Uterus (tissue), 4 donors: ENCODE data around the gene TLR1. TPM values are rescaled to one million over a fixed set of nuclear protein-coding genes. Genes with fewer than 3 reads are reported as not detected.
A peak's percentile ranks its signal among the peaks of the same experiment; 100 is the strongest.
"Not testable (repeated sequence)": the region's sequence is repeated elsewhere in the genome, so short reads cannot be mapped to it uniquely, and the experiment has no call there.

Experiments
- DNase-seq, 2 donors: peaks; one replicate each; pipeline ENCODE4 v3.0.0-alpha.2; 2019 to 2020
- H3K27ac ChIP-seq, 2 donors: fragments of 200-600 bp; sonication (generic); 1 replicate in 1 of 2; 2 replicates in 1 of 2; pipeline ENCODE4 v1.5.1; 2016 to 2018
- H3K27me3 ChIP-seq, 2 donors: fragments of 200-600 bp; sonication (generic); one replicate each; pipeline ENCODE4 v1.5.1; 2018 to 2019; ENCODE audit warnings: control low read depth in 1 of 2
- H3K36me3 ChIP-seq, 2 donors: fragments of 200-600 bp; sonication (generic); one replicate each; pipeline ENCODE4 v1.5.1; 2019; ENCODE audit warnings: control low read depth in 1 of 2
- H3K4me1 ChIP-seq, 2 donors: fragments of 200-600 bp; sonication (generic); one replicate each; pipeline ENCODE4 v1.5.1; 2018 to 2019; ENCODE audit warnings: control low read depth in 1 of 2
- H3K4me3 ChIP-seq, 2 donors: fragments of 200-600 bp; sonication (generic); 1 replicate in 1 of 2; 2 replicates in 1 of 2; pipeline ENCODE4 v1.5.1; 2018 to 2019; ENCODE audit warnings: mild to moderate bottlenecking in 1 of 2
- H3K9me3 ChIP-seq, 2 donors: fragments of 200-600 bp; sonication (generic); one replicate each; pipeline ENCODE4 v1.5.1; 2019; ENCODE audit warnings: control low read depth in 1 of 2
- POLR2A ChIP-seq, 2 donors: fragments of 450-650 bp; IDR thresholded peaks; one replicate each; pipeline ENCODE4 v1.6.1; 2016; ENCODE audit warnings: antibody characterized with exemption in 2 of 2, mild to moderate bottlenecking in 1 of 2, moderate library complexity in 1 of 2
- intact Hi-C: fragments of 100-400 bp; cut with DNase I; formaldehyde crosslinking; loops from one replicate; pipeline ENCODE4 v1.15.1; 2023; ENCODE audit warnings: low total_unique reads
- total RNA-seq, 4 donors: library from RNA; depleted of rRNA in 3 of 4; stranded (reverse); fragments of >200 nt in 3 of 4; gene quantifications; one replicate each; pipeline versions ENCODE4 v1.1.0 to v1.2.4, GENCODE V29; 2014 to 2023
- TF ChIP-seq, protein P1 (sequence below), 4 experiments: fragments of 200-600 bp in 2 of 4; fragments of 450-650 bp in 2 of 4; sonication (generic) in 2 of 4; IDR thresholded peaks; one replicate each; pipeline ENCODE4 v1.5.1; 2016 to 2019; ENCODE audit warnings: antibody characterized with exemption in 4 of 4, mild to moderate bottlenecking in 2 of 4, moderate library complexity in 1 of 4
- donor health status: DM: yes; HTN: yes; CAD: no.

Gene TLR1
- total RNA-seq, 4 donors from 2014 or later = 6.1 to 32.3 (median 20.4) TPM

DNA sequence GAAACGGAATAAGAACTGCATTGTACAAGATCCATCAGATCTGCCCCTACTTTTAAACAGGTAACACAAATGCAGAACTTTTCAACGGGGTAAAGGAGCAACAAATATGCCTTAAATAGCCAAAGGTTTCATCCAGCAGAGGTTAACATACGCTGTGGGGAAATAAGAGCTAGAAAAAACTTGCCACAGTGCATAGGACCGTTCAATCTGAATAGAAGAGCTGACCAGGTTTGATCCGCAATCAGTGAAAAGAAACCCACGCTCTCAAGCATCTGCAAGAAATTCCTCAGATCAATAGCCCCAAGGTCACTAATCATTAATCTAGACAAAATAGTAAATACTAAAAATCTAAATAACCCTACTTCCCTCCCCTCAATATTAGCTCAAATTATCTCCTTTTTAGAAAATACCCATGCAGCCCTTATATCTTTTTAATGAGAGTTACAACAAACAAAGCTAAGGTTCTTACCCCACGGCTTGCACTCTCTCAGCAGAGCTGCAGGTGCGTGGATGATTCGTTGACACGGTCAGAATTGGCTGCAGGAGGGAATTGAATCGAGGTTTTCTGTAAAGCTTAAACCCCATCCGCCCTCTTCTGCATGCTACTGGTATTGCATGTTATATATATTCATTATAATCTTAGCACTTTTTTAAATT, 22.0 kb downstream of the TLR1 start, which contains the start of gene TLR10:
Gene TLR10 (minus strand): TSS at position 539 of the 657 bp plus-strand sequence. CDS start 7,400 bp downstream, outside the sequence.
- no peak within 1 kb of the TSS for H3K27ac ChIP-seq
- intact Hi-C loops = no loop called here
- TF ChIP-seq, protein P1, sequence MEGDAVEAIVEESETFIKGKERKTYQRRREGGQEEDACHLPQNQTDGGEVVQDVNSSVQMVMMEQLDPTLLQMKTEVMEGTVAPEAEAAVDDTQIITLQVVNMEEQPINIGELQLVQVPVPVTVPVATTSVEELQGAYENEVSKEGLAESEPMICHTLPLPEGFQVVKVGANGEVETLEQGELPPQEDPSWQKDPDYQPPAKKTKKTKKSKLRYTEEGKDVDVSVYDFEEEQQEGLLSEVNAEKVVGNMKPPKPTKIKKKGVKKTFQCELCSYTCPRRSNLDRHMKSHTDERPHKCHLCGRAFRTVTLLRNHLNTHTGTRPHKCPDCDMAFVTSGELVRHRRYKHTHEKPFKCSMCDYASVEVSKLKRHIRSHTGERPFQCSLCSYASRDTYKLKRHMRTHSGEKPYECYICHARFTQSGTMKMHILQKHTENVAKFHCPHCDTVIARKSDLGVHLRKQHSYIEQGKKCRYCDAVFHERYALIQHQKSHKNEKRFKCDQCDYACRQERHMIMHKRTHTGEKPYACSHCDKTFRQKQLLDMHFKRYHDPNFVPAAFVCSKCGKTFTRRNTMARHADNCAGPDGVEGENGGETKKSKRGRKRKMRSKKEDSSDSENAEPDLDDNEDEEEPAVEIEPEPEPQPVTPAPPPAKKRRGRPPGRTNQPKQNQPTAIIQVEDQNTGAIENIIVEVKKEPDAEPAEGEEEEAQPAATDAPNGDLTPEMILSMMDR (IDR thresholded peaks at IDR 0.05) = peak; percentile 63 to 70 (median 64)
- no peak for TF ChIP-seq POLR2A (IDR thresholded peaks at IDR 0.05)
- no peaks in the 10 kb centered on the region for H3K4me1 ChIP-seq
- no peaks in the 10 kb centered on the region for H3K27me3 ChIP-seq
- no peaks in the 10 kb centered on the region for H3K9me3 ChIP-seq
- DNase-seq = peak in 1 of 2 donors; percentile 53
- H3K4me3 ChIP-seq = no peak within 1 kb of the TSS
- H3K36me3 ChIP-seq = no peaks in the 10 kb centered on the region

DNA sequence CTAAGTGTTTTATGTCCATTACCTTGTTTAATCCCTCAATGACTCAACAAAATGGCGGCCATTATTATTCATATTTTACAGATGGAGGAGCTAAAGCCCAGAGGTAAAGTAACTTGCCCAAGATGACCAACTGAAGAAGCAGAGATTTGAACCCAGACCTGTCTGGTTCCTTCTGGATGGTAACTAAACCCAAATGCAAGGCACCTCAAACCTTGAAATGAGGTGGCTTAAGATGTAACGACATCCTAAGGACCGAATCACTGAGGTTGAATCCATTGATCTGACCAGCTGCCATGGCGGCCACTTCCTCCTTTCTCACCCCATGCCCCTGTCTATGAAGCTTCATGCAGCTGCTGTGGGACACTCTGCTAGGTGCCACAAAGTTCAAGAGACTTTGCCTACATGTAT, 22.7 kb downstream of the TLR1 start:
- no peak for DNase-seq
- intact Hi-C loops = no loop called here
- H3K27me3 ChIP-seq = no peaks in the 10 kb centered on the region
- TF ChIP-seq POLR2A (IDR thresholded peaks at IDR 0.05) = no peak
- TF ChIP-seq, protein P1 (IDR thresholded peaks at IDR 0.05) = no peak
- H3K4me1 ChIP-seq = no peaks in the 10 kb centered on the region
- no peak overlapping the region for H3K27ac ChIP-seq
- no peaks in the 10 kb centered on the region for H3K36me3 ChIP-seq
- H3K4me3 ChIP-seq = no peak overlapping the region
- no peaks in the 10 kb centered on the region for H3K9me3 ChIP-seq

DNA sequence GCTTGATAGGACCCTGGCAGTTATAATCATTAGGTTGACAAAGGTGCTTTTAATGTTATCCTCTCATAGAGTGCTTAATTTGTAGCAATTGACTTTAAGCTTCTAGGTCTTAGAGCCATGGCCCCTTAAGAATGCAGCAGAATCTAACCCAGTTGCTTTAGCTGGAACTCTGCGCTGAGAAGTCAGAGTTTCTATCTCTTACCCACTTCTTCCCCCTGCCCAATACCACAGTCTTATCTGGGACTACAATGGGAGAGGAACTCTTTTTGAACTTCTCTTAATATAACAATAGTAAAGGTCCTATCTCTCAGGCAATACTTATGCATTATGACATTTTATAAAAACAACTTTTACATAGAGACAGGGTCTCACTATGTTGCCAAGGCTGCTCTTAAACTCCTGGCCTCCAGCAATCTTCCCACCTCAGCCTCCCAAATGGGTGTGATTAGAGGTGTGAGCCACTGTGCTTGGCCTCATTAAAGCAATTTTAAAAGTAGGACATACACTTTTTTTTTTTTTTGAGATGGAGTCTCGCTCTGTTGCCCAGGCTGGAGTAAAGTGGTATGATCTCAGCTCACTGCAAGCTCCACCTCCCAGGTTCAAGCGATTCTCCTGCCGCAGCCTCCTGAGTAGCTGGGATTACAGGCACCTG, 23.6 kb downstream of the TLR1 start:
- TF ChIP-seq POLR2A (IDR thresholded peaks at IDR 0.05) = no peak
- TF ChIP-seq, protein P1 (IDR thresholded peaks at IDR 0.05) = no peak
- H3K9me3 ChIP-seq = no peaks in the 10 kb centered on the region
- no peak overlapping the region for H3K4me3 ChIP-seq
- H3K4me1 ChIP-seq = no peaks in the 10 kb centered on the region
- H3K27me3 ChIP-seq = no peaks in the 10 kb centered on the region
- H3K36me3 ChIP-seq = no peaks in the 10 kb centered on the region
- DNase-seq = no peak
- intact Hi-C loops = no loop called here
- H3K27ac ChIP-seq = no peak overlapping the region

DNA sequence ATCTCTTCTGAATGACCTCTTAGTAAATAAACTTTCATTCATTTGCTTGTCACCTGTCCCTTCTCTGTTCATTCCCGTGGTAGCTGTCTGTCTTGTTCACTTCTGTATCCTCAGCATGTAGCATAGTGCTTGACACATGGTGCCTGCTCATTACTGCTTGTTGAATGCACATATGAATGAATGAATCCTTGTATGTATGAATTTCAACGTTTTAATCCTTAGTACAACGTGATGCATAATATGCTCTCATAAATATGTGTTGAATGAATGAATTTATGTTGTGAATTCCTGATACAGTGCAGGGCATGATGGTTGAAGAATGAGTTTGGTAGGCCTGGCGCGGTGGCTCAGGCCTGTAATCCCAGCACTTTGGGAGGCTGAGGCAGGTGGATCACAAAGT, 24.8 kb downstream of the TLR1 start:
- DNase-seq = no peak
- H3K4me3 ChIP-seq = no peak overlapping the region
- H3K27me3 ChIP-seq = no peaks in the 10 kb centered on the region
- H3K4me1 ChIP-seq = no peaks in the 10 kb centered on the region
- intact Hi-C loops = no loop called here
- H3K27ac ChIP-seq = no peak overlapping the region
- TF ChIP-seq POLR2A (IDR thresholded peaks at IDR 0.05) = no peak
- TF ChIP-seq, protein P1 (IDR thresholded peaks at IDR 0.05) = no peak
- H3K36me3 ChIP-seq = no peaks in the 10 kb centered on the region
- H3K9me3 ChIP-seq = no peaks in the 10 kb centered on the region

DNA sequence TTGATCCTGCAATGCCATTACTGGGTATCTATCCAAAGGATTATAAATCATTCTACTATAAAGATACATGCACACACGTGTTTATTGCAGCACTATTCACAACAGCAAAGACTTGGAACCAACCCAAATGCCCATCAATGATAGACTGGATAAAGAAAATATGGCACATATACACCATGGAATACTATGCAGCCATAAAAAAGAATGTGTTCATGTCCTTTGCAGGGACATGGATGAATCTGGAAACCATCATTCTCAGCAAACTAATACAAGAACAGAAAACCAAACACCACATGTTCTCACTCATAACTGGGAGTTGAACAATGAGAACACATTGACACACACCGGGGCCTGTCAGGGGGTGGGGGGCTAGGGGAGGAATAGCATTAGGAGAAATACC, 26.7 kb downstream of the TLR1 start:
- H3K4me1 ChIP-seq, H3K36me3 ChIP-seq, intact Hi-C loops, H3K27me3 ChIP-seq, DNase-seq, H3K4me3 ChIP-seq, H3K27ac ChIP-seq, H3K9me3 ChIP-seq: not testable (repeated sequence)
